Stomach (tissue), 4 donors: ENCODE data around the gene PIPOX.

Experiments used
- POLR2A ChIP-seq, 4 donors: fragments of 450-650 bp; IDR thresholded peaks; one replicate each; pipeline ENCODE4 v1.6.1; 2016; ENCODE audit warnings: antibody characterized with exemption in 4 of 4, control low read depth in 2 of 4, mild to moderate bottlenecking in 1 of 4, moderate library complexity in 1 of 4
- TF ChIP-seq, protein P1 (sequence below), 7 experiments: fragments of 450-650 bp in 4 of 7; fragments of 200-600 bp in 3 of 7; sonication (generic) in 3 of 7; IDR thresholded peaks; one replicate each; pipeline ENCODE4 v1.5.1; 2016 to 2019; ENCODE audit warnings: antibody characterized with exemption in 7 of 7, control low read depth in 2 of 7, mild to moderate bottlenecking in 1 of 7

DNA sequence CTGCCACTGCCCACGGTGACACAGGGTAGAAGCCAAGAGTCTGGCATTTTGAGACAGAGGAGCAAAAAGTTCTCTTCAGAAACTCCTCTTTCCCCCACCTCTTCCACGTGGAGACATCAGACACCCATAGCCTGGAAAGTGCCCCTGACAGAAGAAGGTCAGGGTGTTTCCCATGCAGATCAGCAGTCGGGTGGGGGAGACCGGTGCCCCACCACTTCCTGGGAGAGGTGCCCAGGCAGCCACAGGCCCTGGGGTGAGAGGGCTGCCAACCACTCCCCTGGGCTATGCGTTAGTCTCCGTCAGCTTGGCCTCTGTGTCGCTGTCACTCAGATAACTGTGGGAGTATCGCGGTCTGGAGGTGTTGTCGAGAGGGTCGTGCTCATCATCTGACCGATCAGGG, 31.5 kb downstream of the PIPOX start:
- TF ChIP-seq, protein P1, sequence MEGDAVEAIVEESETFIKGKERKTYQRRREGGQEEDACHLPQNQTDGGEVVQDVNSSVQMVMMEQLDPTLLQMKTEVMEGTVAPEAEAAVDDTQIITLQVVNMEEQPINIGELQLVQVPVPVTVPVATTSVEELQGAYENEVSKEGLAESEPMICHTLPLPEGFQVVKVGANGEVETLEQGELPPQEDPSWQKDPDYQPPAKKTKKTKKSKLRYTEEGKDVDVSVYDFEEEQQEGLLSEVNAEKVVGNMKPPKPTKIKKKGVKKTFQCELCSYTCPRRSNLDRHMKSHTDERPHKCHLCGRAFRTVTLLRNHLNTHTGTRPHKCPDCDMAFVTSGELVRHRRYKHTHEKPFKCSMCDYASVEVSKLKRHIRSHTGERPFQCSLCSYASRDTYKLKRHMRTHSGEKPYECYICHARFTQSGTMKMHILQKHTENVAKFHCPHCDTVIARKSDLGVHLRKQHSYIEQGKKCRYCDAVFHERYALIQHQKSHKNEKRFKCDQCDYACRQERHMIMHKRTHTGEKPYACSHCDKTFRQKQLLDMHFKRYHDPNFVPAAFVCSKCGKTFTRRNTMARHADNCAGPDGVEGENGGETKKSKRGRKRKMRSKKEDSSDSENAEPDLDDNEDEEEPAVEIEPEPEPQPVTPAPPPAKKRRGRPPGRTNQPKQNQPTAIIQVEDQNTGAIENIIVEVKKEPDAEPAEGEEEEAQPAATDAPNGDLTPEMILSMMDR (IDR thresholded peaks at IDR 0.05), result no peak
- no peak for TF ChIP-seq POLR2A (IDR thresholded peaks at IDR 0.05)
